Ramos (cell line): ENCODE measurements around the gene HSPBAP1.
"Not testable (repeated sequence)": the region's sequence is repeated elsewhere in the genome, so short reads cannot be mapped to it uniquely, and the experiment has no call there.

ENCODE experiments used
- in situ Hi-C: fragments of 300-500 bp; cut with MboI; formaldehyde crosslinking; loops from one replicate; pipeline ENCODE4 v1.14.3; 2022; ENCODE audit warnings: low sequenced_read_pairs; ENCODE audit not compliant: unreplicated experiment

HSPBAP1 gene

DNA sequence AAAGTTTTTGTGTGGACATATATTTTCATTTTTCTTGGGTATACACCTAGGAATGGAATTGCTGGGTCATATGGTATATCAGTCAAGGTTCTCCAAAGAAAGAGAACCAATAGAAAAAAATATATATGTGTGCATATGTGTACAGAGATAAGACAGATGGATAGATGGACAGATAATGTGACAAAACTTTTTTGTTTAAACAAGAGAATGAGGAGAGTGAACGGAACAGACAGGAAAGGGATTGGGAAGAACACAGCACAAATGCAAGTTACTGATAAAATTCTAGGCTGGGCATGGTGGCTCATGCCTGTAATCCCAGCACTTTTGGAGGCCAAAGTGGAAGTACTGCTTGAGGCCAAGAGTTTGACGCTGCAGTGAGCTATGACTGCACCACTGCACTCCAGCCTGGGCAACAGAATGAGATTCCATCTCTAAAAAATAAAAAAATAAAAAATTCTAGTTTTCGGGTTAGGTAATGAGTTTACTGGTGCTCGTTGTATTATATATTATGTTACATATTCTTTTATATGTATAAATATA, 50.0 kb downstream of the HSPBAP1 start:
- in situ Hi-C loops, result no loop called here

DNA sequence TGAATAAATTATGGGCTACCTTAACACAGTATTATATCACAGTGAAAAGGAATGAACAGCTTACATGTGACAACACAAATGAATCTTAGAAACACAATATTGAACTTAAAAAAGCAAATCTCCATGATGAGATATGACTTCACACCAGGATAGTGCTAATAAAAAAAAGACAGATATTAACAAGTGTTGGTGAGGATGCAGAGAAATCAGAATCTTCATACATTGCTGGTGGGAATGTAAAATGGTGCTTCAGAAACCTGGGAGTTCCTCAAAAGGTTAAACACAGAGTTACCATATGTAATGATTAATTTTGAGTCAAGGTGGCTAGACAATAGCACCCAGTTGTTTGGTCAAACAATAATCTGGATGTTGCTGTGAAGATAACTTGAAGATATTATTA, 51.4 kb downstream of the HSPBAP1 start:
- in situ Hi-C loops, result no loop called here

DNA sequence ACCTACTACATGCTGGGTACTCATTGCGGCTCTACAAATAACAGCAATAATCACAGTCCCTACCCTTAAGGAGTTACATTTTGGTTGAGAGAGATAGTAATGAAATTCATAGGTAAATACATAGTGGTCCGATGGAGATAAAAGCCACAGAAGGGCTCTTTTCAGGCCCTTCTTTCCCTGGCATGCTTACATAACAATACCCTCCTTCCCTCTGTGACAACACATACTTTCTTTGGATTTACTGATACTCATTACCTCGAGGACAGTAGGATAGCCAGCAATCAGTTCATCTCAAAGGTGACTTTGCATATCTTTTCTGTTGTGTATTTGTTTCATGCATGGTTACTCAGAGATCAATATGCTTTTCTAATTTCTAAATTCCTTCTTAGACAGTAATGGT, 54.5 kb downstream of the HSPBAP1 start:
- in situ Hi-C loops, result no loop called here

DNA sequence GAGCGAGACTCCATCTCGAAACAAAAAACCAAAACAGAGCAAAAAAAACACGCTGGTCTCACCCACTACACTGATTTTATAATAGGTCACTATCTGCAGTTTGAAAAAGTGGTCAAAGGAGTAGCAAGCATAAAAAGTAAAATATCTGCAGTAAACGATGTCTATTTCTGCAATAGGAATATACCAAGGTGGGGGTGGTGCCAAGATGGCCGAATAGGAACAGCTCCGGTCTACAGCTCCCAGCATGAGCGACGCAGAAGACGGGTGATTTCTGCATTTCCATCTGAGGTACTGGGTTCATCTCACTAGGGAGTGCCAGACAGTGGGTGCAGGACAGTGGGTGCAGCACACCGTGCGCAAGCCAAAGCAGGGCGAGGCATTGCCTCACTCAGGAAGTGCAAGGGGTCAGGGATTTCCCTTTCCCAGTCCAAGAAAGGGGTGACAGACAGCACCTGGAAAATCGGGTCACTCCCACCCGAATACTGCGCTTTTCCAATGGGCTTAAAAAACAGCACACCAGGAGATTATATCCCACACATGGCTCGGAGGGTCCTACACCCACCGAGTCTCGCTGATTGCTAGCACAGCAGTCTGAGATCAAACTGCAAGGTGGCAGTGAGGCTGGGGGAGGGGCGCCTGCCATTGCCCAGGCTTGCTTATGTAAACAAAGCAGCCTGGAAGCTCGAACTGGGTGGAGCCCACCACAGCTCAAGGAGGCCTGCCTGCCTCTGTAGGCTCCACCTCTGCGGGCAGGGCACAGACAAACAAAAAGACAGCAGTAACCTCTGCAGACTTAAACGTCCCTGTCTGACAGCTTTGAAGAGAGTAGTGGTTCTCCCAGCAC, 60.7 kb downstream of the HSPBAP1 start:
- in situ Hi-C loops, result not testable (repeated sequence)

DNA sequence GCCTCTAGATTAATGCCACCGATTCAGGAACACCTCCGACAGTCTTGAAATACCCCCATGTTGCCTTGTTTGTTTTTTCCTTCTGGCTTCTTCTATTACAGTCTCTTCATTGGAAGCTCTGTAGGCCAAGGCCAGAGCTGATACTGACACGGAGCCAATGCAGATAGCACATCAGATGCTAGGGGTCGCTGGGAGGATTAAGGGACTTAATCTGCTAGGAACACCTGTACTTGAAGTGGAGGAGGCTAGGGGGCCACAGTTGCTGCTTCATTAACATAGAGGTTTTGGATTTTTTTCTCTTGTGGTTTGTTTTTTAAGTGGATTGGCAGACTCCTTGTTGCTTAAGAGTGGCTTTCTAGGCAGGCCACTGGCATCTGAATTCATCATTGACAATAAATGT, 63.4 kb downstream of the HSPBAP1 start:
- in situ Hi-C loops, result no loop called here

DNA sequence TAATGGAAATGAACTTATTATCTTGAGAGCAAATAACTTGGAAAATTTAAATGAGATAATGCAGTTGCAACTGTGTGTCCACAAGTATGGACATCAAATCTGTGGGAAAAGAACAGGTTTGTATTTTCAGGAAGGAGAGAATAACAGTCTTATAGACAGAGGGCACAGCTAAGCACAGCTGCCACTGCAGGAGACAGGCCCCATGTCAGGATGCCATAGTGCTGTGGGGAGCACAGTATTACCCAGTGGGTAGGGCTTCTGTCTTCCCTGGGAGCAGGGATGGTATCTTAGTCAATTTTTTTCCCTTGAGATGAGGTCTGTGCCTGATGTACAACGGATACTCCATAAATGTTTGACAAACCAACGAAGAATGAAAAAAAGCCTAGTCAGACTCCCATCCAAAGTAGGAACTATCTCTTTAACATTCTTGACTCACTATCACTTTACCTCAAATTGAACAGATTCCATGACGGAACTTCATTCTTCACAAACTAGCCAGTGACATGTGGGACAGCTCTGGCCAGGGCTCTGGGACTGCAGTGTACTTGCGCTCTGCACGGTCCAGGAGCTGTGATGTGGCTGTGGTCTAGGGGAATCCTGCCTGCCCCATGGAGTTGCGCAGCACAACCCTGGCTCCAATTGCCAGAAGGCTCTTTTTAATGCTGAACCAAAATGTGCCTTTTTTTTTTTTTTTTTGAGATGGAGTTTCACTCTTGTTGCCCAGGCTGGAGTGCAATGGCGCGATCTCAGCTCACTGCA, 64.7 kb downstream of the HSPBAP1 start:
- in situ Hi-C loops, result no loop called here

DNA sequence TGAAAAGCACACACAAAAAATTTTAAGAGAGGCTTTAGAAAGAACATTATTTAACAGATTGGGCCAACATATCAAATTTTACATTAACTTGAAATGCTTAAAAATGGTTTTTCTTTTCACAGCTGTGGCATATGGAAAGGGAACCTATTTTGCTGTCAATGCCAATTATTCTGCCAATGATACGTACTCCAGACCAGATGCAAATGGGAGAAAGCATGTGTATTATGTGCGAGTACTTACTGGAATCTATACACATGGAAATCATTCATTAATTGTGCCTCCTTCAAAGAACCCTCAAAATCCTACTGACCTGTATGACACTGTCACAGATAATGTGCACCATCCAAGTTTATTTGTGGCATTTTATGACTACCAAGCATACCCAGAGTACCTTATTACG, 65.4 kb downstream of the HSPBAP1 start:
- in situ Hi-C loops, result no loop called here

DNA sequence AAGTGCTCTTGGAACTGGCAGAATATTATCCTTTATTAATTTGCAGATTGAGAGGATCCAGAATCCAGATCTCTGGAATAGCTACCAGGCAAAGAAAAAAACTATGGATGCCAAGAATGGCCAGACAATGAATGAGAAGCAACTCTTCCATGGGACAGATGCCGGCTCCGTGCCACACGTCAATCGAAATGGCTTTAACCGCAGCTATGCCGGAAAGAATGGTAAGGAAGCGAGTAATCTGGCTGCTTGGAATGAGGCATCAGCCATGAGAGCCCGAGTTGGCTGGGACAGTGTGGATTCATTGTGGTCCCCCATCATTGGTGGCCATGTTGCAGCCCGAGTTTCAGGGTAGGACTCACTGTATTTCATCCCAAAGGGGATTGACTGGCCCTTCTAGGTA, 65.9 kb downstream of the HSPBAP1 start:
- in situ Hi-C loops, result no loop called here

DNA sequence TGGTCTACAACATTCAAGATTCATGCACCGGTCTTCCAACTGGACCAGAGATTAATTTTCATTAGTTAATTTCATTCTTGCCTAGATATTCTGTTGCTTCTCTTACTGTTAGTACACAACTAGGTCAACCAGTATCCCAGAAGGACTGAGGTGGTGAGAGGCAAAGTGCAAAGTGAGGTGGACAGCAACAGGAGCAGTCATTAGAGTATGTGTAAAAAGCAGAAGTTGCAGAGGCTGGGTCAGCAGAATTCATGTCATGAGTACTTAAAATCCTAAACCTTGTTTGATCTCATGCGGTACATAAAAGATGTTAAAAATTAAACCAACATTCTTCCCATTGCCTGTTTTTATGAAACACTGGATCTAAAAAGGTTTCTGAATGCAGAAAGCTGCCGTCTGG, 66.3 kb downstream of the HSPBAP1 start:
- in situ Hi-C loops, result no loop called here

DNA sequence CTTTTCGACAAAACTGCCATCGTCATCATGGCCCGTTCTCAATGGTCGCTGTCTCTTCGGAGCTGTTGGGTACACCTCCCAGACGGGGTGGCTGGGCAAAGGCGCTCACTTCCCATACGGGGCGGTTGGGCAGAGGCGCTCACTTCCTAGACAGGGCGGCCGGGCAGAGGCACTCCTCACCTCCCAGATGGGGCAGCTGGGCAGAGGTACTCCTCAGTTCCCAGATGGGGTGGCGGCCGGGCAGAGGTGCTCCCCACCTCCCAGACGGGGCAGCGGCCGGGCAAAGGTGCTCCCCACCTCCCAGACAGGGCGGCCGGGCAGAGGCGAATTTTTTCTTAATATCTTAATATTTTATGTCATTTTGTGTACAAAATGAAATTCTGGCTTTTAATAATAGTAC, 68.5 kb downstream of the HSPBAP1 start:
- in situ Hi-C loops, result no loop called here

DNA sequence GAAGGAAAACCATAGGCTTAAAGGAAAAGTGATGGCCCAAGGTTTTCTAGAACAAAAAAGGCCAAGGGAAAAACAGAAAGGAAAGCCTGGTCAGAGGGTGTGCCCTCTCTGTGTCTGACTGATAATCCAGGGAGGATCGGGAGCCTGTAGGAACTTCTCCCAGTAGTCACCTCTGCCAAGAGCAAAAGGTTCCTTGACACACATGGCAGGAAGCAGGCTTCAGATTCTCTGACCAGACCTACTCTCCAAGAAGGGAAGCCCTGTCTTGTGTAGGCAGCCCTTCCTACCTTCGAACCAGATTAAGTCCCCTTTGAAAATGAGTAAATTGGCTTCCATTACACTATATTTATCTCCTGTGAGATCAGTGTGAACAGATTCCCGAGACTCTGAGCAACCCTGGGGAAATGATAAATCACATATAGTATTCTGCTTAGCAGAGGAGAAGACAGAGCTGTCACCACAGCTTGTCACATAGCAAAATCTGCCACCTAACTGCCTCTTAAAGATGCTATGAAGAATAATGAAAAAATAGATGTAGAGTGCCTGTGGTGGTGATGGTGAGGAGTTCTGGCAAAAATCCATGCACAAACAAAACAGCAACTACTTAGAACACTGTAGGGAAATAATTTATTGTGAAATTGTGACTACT, 74.2 kb downstream of the HSPBAP1 start:
- in situ Hi-C loops, result no loop called here

DNA sequence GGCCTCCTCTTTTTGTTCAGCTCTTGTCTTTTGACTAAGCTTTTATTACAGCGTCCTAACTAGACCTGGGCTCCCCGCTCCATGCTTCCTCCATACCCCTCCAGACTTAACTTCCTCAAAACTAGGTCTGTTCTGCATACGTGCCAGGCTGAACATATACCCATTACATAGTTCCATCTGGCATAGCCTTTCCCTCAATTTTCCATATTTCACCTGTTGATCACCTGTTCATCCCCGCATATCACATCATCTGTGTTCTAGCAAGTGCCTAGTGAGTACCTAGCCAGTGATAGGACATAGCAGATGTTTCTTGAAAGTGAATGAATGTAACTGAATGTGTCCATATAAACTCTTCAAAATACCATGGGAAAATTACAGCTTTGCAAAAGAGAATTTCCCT, 77.0 kb downstream of the HSPBAP1 start:
- in situ Hi-C loops, result no loop called here

DNA sequence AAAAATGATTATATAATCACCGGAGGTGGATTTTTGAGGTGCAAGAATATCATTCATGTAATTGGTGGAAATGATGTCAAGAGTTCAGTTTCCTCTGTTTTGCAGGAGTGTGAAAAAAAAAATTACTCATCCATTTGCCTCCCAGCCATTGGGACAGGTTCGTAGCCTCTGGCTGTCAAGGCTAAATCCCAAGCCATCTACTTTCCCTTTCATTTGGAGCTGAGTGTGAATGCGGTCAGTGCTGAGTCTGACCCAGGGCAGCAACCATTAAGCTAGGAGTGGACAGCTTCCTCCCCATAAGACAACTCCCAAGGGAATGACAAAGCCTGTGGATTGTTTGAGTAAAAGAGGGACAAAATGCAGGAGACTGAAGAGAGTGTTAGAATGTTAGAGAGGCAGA, 79.4 kb downstream of the HSPBAP1 start:
- in situ Hi-C loops, result no loop called here

DNA sequence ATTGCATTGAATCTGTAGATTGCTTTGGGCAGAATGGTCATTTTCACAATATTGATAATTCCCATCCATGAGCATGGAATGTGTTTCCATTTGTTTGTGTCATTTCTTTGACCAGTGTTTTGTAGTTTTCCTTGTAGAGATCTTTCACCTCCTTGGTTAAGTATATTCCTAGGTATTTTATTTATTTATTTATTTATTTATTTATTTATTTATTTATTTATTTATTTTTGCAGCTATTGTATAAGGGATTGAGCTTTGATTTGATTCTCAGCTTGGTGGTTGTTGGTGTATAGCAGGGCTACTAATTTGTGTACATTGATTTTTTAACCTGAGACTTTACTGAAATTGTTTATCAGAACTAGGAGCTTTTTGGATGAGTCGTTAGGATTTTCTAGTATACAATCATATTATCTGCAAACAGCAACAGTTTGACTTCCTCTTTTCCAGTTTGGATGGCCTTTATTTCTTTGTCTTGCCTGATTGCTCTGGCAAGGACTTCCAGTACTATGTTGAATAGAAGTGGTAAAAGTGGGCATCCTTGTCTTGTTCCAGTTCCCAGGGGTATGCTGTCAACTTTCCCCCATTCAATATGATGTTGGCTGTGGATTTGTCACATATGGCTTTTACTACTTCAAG, 82.9 kb downstream of the HSPBAP1 start:
- in situ Hi-C loops, result not testable (repeated sequence)

DNA sequence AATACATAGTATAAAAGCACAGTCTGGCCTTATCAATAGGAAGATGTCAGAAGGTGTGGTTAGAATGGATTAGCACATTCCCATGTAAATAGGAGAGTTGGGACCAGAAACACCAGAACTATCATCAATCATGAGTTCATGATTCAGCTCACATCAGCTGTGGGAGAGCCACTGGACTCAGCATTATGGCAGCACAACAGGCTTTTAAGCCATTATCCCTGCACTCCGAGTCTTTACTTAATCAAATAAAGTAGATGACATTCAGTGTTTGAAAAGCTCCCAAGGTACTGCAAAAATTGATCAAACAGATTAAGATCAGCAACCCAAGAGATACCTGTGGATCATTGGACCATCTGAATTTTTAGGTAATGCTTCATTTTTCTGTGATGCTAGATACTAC, 88.3 kb downstream of the HSPBAP1 start:
- in situ Hi-C loops, result no loop called here

DNA sequence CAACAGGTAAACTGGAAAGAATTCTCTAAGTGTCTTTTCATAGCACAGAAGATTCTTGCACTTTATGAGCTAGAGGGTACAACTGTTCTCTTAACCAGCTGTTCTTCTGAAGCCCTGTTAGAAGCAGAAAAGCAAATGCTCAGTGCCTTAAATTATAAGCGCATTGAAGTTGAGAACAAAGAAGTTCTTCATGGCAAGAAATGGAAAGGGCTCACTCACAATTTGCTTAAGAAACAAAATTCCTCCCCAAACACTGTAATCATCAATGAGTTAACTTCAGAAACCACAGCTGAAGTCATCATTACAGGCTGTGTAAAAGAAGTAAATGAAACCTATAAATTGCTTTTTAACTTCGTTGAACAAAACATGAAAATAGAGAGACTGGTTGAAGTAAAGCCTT, 93.4 kb downstream of the HSPBAP1 start:
- in situ Hi-C loops, result no loop called here

DNA sequence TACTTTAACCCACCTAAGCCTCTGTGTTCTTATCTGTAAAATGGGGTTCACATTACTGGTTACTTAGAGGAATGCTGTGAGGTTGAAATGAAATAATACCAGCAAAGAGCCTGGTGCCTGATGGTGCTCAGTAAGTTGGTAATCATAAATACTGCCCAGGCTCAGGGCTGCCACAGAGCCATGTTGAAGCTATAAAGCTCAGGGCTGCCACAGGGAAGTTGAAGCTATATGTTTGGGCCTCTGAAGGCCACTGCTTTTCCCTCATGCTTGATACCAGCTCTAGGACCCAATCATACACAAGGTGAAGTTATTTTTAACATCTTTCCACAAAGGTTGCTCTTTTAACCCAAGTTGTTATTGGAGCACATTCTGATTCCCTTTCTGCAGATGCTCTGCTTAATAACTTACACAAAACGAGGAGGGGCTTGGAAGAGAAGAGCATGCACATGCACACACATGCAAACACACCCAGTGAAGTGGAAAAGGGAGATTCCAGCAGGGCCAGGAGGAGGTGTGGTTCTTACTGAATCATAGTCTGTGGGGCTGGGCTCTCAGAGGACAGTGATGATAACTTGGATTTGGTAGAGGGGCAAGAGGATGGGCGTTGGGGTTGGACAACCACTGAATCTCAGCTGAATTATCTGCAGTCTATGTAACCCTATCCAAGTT, 95.5 kb downstream of the HSPBAP1 start:
- in situ Hi-C loops, result loop anchor here (25.0 kb wide), 1 partner anchor 1136 kb away; the partner anchor contains the start of gene ARGFX

DNA sequence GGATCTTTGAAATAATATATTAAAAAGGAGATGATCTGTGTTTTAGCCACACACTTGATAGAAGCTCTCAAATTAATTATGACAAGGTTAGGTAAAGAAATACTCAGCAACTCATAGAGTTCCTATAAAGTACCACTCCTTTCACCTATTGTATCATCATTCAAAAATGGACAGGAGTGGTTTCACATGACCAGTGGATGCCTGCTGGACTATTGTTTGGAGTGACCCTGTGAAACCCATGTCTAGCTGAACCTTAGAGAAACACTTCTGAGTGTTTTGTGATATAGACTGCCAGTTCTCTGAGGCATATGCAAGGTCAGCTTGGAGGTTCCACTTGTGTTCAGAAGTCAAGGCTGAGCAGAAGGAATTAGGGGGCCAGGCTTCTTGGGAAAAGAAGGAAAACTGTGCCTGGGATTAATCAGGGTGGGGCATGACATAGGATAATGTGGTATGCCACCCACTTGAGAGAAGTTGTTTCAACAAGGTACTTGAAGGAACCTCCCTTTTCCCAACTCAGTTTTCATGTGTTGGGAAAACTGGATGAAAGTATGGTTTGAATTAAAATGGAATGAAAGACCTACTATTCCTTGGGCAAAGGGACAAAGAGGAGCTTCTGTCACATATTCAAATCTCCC, 97.6 kb downstream of the HSPBAP1 start:
- in situ Hi-C loops, result loop anchor here (25.0 kb wide), 1 partner anchor 1134 kb away; the partner anchor contains the start of gene ARGFX

DNA sequence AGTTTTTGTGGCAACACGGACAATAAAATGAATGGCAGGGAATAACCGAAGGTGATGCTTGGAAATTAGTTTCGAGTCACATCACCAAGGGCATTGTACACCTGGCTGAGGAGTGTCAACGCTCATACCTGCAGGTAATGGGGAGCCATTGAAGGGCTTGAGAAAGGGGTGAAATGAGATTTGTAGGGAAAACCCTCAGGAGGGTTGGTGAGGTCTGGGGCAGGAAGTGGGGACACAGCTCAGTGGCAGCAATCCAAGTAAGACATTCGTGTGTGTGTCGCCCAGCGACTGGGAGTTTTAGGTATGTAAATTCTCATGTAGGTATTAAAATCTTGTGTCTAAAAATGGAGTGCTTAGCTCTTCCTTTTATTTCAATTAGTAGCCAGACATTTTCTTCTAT, 98.7 kb downstream of the HSPBAP1 start:
- in situ Hi-C loops, result loop anchor here (25.0 kb wide), 1 partner anchor 1133 kb away; the partner anchor contains the start of gene ARGFX
